Measurements from ENCODE around the gene FAM110D. TPM values are rescaled to one million over a fixed set of nuclear protein-coding genes. Genes with fewer than 3 reads are reported as not detected.

Gene FAM110D
- polyA plus RNA-seq, 1 donor from 2014 or later = 0.31 TPM

- Histone ChIP-seq H3K4me2 (ENCODE audit: low read length) (peak within 1 kb of the TSS; percentile 82), H3K4me3 (ENCODE audit: low read length) (peak within 1 kb of the TSS; percentile 94), H2AFZ (ENCODE audit: low read depth, low read length) (peak within 1 kb of the TSS; percentile 95), H3K27ac (ENCODE audit: low read length) (peak within 1 kb of the TSS; percentile 35), H3K36me3 (ENCODE audit: insufficient read depth, low read length) (no peaks in the 10 kb centered on the region), H3K9ac (ENCODE audit: low read length) (peak within 1 kb of the TSS; percentile 85), H3K79me2 (replicated peaks; ENCODE audit: insufficient read depth, low read length) (no peaks in the 10 kb centered on the region), H3K9me2 (ENCODE audit: insufficient read depth, low read length) (no peaks in the 10 kb centered on the region), H3K9me3 (ENCODE audit: low read length) (no peaks in the 10 kb centered on the region), H4K20me1 (ENCODE audit: insufficient read depth) (no peaks in the 10 kb centered on the region), H3F3A (ENCODE audit: insufficient read depth, low read length, poor library complexity, severe bottlenecking) (no peaks in the 10 kb centered on the region), H3K27me3 (ENCODE audit: insufficient read depth, low read depth, low read length) (peaks cover 4% of the 10 kb centered on the region)
- TF ChIP-seq EZH2 (IDR thresholded peaks at IDR 0.05; ENCODE audit: borderline replicate concordance, insufficient read depth, low read length, poor library complexity, severe bottlenecking) (no peak), RAD21 (conservative IDR thresholded peaks at IDR 0.05) (no peak), POLR2AphosphoS5 (IDR thresholded peaks at IDR 0.05) (no peak), SMC3 (conservative IDR thresholded peaks at IDR 0.05; ENCODE audit: poor library complexity) (no peak), EP300 (conservative IDR thresholded peaks at IDR 0.05; ENCODE audit: poor library complexity, severe bottlenecking) (no peak), MXI1 (conservative IDR thresholded peaks at IDR 0.05; ENCODE audit: poor library complexity, severe bottlenecking) (no peak), TAF1 (IDR thresholded peaks at IDR 0.05; ENCODE audit: low read depth) (no peak)
- TF ChIP-seq, protein P1, sequence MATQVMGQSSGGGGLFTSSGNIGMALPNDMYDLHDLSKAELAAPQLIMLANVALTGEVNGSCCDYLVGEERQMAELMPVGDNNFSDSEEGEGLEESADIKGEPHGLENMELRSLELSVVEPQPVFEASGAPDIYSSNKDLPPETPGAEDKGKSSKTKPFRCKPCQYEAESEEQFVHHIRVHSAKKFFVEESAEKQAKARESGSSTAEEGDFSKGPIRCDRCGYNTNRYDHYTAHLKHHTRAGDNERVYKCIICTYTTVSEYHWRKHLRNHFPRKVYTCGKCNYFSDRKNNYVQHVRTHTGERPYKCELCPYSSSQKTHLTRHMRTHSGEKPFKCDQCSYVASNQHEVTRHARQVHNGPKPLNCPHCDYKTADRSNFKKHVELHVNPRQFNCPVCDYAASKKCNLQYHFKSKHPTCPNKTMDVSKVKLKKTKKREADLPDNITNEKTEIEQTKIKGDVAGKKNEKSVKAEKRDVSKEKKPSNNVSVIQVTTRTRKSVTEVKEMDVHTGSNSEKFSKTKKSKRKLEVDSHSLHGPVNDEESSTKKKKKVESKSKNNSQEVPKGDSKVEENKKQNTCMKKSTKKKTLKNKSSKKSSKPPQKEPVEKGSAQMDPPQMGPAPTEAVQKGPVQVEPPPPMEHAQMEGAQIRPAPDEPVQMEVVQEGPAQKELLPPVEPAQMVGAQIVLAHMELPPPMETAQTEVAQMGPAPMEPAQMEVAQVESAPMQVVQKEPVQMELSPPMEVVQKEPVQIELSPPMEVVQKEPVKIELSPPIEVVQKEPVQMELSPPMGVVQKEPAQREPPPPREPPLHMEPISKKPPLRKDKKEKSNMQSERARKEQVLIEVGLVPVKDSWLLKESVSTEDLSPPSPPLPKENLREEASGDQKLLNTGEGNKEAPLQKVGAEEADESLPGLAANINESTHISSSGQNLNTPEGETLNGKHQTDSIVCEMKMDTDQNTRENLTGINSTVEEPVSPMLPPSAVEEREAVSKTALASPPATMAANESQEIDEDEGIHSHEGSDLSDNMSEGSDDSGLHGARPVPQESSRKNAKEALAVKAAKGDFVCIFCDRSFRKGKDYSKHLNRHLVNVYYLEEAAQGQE (IDR thresholded peaks at IDR 0.05; ENCODE audit: borderline replicate concordance) = no peak
- TF ChIP-seq, protein P2, sequence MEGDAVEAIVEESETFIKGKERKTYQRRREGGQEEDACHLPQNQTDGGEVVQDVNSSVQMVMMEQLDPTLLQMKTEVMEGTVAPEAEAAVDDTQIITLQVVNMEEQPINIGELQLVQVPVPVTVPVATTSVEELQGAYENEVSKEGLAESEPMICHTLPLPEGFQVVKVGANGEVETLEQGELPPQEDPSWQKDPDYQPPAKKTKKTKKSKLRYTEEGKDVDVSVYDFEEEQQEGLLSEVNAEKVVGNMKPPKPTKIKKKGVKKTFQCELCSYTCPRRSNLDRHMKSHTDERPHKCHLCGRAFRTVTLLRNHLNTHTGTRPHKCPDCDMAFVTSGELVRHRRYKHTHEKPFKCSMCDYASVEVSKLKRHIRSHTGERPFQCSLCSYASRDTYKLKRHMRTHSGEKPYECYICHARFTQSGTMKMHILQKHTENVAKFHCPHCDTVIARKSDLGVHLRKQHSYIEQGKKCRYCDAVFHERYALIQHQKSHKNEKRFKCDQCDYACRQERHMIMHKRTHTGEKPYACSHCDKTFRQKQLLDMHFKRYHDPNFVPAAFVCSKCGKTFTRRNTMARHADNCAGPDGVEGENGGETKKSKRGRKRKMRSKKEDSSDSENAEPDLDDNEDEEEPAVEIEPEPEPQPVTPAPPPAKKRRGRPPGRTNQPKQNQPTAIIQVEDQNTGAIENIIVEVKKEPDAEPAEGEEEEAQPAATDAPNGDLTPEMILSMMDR (IDR thresholded peaks at IDR 0.05; ENCODE audit: poor library complexity, severe bottlenecking) = no peak
Observed at GRCh38 chr1:26168410-26169197, 9.7 kb downstream of the FAM110D start, which contains the start of gene C1orf232. C1orf232 (minus strand) TSS chr1:26168963; CDS start chr1:26168499, 464 bp downstream.

DNA sequence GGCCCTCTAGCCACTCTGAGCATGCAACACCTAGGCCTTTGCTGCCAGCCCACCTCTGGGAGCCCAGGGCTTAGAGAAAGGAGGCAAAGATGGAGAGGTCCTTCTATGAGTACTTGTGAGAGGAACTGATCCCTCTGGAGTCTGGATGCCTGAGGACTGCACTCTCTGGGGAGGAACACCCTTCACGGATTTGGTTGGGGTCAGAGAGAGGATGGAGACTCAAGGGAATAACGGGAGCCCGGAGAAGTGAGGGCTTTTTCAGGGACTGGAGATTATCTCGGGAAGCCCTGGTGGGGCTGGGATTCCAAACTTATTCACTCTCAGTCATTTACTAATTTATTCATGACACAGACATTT is 10.3 kb downstream of the FAM110D start:
- Histone ChIP-seq H3K79me2 (replicated peaks; ENCODE audit: insufficient read depth, low read length) (no peaks in the 10 kb centered on the region), H4K20me1 (ENCODE audit: insufficient read depth) (no peaks in the 10 kb centered on the region), H3K4me3 (ENCODE audit: low read length) (peak overlapping the region; percentile 94), H3F3A (ENCODE audit: insufficient read depth, low read length, poor library complexity, severe bottlenecking) (no peaks in the 10 kb centered on the region), H3K9ac (ENCODE audit: low read length) (peak overlapping the region; percentile 85), H3K4me2 (ENCODE audit: low read length) (no peak overlapping the region), H3K9me2 (ENCODE audit: insufficient read depth, low read length) (no peaks in the 10 kb centered on the region), H3K36me3 (ENCODE audit: insufficient read depth, low read length) (no peaks in the 10 kb centered on the region), H3K9me3 (ENCODE audit: low read length) (no peaks in the 10 kb centered on the region), H3K27me3 (ENCODE audit: insufficient read depth, low read depth, low read length) (no peaks in the 10 kb centered on the region), H3K27ac (ENCODE audit: low read length) (peak overlapping the region; percentile 35), H2AFZ (ENCODE audit: low read depth, low read length) (no peak overlapping the region)
- TF ChIP-seq SMC3 (conservative IDR thresholded peaks at IDR 0.05; ENCODE audit: poor library complexity) = no peak
- TF ChIP-seq, protein P2 (IDR thresholded peaks at IDR 0.05; ENCODE audit: poor library complexity, severe bottlenecking) = no peak
- no peak for TF ChIP-seq POLR2AphosphoS5 (IDR thresholded peaks at IDR 0.05)
- TF ChIP-seq MXI1 (conservative IDR thresholded peaks at IDR 0.05; ENCODE audit: poor library complexity, severe bottlenecking) = no peak
- no peak for TF ChIP-seq EZH2 (IDR thresholded peaks at IDR 0.05; ENCODE audit: borderline replicate concordance, insufficient read depth, low read length, poor library complexity, severe bottlenecking)
- no peak for TF ChIP-seq EP300 (conservative IDR thresholded peaks at IDR 0.05; ENCODE audit: poor library complexity, severe bottlenecking)
- TF ChIP-seq, protein P1 (IDR thresholded peaks at IDR 0.05; ENCODE audit: borderline replicate concordance) = no peak
- TF ChIP-seq TAF1 (IDR thresholded peaks at IDR 0.05; ENCODE audit: low read depth) = no peak
- TF ChIP-seq RAD21 (conservative IDR thresholded peaks at IDR 0.05) = no peak
